ENCODE measurements around the gene FRAS1. TPM values are rescaled to one million over a fixed set of nuclear protein-coding genes. Genes with fewer than 3 reads are reported as not detected.

The FRAS1 gene
- total RNA-seq, 1 experiment from 2014 or later, result 82.0 TPM

DNA sequence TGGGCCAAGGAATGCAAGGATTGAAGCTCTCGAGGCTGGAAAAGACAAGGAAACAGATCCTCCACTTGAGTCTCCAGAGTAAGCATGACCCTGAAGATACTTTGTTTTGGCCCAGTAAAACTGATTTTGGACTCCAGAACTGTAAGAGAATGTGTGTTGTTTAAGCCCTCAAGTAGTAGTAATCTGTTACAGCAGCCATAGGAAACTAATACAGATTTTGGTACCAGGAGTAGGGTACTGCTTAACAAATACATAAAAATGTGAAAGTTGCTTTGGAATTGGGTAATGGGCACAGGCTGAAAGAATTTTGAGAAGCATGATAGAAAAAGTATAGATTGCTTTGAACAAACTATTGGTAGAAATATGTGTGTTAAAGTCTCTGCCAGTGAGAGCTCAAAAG, 17.4 kb upstream of the FRAS1 start:
- DNase-seq (ENCODE audit: low spot score), result no peak
- no peaks in the 10 kb centered on the region for H3K4me1 Mint-ChIP-seq
- H3K4me3 Mint-ChIP-seq, result no peak overlapping the region
- TF ChIP-seq CTCF (IDR thresholded peaks at IDR 0.05) (no peak), PRRX2 (CRISPR knock-in tag; IDR thresholded peaks at IDR 0.05) (no peak), RORB (CRISPR knock-in tag; IDR thresholded peaks at IDR 0.05) (no peak), ZNF671 (CRISPR knock-in tag; IDR thresholded peaks at IDR 0.05) (no peak), TP53 (CRISPR knock-in tag; IDR thresholded peaks at IDR 0.05) (no peak), ZNF425 (CRISPR knock-in tag; conservative IDR thresholded peaks at IDR 0.05) (no peak)
- TF ChIP-seq, protein P1, sequence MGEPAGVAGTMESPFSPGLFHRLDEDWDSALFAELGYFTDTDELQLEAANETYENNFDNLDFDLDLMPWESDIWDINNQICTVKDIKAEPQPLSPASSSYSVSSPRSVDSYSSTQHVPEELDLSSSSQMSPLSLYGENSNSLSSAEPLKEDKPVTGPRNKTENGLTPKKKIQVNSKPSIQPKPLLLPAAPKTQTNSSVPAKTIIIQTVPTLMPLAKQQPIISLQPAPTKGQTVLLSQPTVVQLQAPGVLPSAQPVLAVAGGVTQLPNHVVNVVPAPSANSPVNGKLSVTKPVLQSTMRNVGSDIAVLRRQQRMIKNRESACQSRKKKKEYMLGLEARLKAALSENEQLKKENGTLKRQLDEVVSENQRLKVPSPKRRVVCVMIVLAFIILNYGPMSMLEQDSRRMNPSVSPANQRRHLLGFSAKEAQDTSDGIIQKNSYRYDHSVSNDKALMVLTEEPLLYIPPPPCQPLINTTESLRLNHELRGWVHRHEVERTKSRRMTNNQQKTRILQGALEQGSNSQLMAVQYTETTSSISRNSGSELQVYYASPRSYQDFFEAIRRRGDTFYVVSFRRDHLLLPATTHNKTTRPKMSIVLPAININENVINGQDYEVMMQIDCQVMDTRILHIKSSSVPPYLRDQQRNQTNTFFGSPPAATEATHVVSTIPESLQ (CRISPR knock-in tag; IDR thresholded peaks at IDR 0.05), result no peak
- no peak for ATAC-seq
- H3K9me3 Mint-ChIP-seq, result peaks cover 29% of the 10 kb centered on the region
- no peak overlapping the region for H3K27ac Mint-ChIP-seq
- POLR2A ChIA-PET, result no interaction called here
- no peaks in the 10 kb centered on the region; the same call in 1 of the 2 replicates for H3K27me3 Mint-ChIP-seq (ENCODE audit: low read depth)
- CTCF ChIA-PET, result no interaction called here
- peaks cover 12% of the 10 kb centered on the region for H3K36me3 Mint-ChIP-seq

DNA sequence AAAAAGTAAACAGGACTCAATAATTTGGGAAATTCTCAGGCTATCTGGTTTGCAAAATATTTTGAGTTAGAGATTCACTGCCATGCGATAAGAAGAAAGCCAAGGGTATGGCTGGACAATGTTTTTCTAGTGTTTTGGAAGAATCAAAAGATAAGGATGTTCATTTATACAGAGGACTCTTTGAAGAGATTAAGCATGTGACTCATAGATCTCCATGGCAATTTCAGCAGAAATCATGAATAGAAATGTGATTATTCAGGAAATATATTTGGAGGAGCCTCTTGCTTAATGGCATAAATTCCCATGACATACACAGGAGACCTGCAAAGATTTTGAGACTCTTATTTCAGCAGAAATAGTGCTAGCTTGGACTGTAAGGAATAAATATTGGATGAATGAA, 16.7 kb upstream of the FRAS1 start:
- Mint-ChIP-seq H3K27me3 (ENCODE audit: low read depth) (no peaks in the 10 kb centered on the region), H3K4me3 (no peak overlapping the region), H3K4me1 (no peaks in the 10 kb centered on the region), H3K9me3 (peaks cover 22% of the 10 kb centered on the region), H3K36me3 (peaks cover 12% of the 10 kb centered on the region), H3K27ac (no peak overlapping the region)
- DNase-seq (ENCODE audit: low spot score) (no peak), ATAC-seq (no peak)
- ChIA-PET CTCF (no interaction called here), POLR2A (no interaction called here)
- TF ChIP-seq SOX15 (CRISPR knock-in tag; IDR thresholded peaks at IDR 0.05) (no peak), RORB (CRISPR knock-in tag; IDR thresholded peaks at IDR 0.05) (no peak), ATF3 (CRISPR knock-in tag; conservative IDR thresholded peaks at IDR 0.05) (no peak), MAX (CRISPR knock-in tag; IDR thresholded peaks at IDR 0.05) (no peak), E2F4 (CRISPR knock-in tag; IDR thresholded peaks at IDR 0.05; ENCODE audit: borderline replicate concordance, low read depth) (no peak), FOXK1 (CRISPR knock-in tag; IDR thresholded peaks at IDR 0.05) (no peak), IRF2 (CRISPR knock-in tag; IDR thresholded peaks at IDR 0.05; ENCODE audit: borderline replicate concordance, low read depth) (no peak), ZNF219 (CRISPR knock-in tag; IDR thresholded peaks at IDR 0.05; ENCODE audit: borderline replicate concordance) (no peak), ZNF317 (CRISPR knock-in tag; IDR thresholded peaks at IDR 0.05; ENCODE audit: borderline replicate concordance, low read depth) (no peak), HMGA2 (CRISPR knock-in tag; IDR thresholded peaks at IDR 0.05) (no peak), PRRX2 (CRISPR knock-in tag; IDR thresholded peaks at IDR 0.05) (no peak), TEAD1 (CRISPR knock-in tag; IDR thresholded peaks at IDR 0.05) (no peak), IRF1 (CRISPR knock-in tag; IDR thresholded peaks at IDR 0.05) (no peak), E2F1 (CRISPR knock-in tag; IDR thresholded peaks at IDR 0.05) (no peak), ETV6 (CRISPR knock-in tag; IDR thresholded peaks at IDR 0.05) (no peak), GABPB1 (CRISPR knock-in tag; IDR thresholded peaks at IDR 0.05) (no peak)
- TF ChIP-seq, protein P2, sequence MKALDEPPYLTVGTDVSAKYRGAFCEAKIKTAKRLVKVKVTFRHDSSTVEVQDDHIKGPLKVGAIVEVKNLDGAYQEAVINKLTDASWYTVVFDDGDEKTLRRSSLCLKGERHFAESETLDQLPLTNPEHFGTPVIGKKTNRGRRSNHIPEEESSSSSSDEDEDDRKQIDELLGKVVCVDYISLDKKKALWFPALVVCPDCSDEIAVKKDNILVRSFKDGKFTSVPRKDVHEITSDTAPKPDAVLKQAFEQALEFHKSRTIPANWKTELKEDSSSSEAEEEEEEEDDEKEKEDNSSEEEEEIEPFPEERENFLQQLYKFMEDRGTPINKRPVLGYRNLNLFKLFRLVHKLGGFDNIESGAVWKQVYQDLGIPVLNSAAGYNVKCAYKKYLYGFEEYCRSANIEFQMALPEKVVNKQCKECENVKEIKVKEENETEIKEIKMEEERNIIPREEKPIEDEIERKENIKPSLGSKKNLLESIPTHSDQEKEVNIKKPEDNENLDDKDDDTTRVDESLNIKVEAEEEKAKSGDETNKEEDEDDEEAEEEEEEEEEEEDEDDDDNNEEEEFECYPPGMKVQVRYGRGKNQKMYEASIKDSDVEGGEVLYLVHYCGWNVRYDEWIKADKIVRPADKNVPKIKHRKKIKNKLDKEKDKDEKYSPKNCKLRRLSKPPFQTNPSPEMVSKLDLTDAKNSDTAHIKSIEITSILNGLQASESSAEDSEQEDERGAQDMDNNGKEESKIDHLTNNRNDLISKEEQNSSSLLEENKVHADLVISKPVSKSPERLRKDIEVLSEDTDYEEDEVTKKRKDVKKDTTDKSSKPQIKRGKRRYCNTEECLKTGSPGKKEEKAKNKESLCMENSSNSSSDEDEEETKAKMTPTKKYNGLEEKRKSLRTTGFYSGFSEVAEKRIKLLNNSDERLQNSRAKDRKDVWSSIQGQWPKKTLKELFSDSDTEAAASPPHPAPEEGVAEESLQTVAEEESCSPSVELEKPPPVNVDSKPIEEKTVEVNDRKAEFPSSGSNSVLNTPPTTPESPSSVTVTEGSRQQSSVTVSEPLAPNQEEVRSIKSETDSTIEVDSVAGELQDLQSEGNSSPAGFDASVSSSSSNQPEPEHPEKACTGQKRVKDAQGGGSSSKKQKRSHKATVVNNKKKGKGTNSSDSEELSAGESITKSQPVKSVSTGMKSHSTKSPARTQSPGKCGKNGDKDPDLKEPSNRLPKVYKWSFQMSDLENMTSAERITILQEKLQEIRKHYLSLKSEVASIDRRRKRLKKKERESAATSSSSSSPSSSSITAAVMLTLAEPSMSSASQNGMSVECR (CRISPR knock-in tag; IDR thresholded peaks at IDR 0.05; ENCODE audit: borderline replicate concordance), result no peak

All from WTC11 (cell line).